Hepatocyte (in vitro differentiated cells): Measurements from ENCODE around the gene STK39. TPM values are rescaled to one million over a fixed set of nuclear protein-coding genes. Genes with fewer than 3 reads are reported as not detected.
A peak's percentile ranks its signal among the peaks of the same experiment; 100 is the strongest.

Experiments used
- DNase-seq: peaks from one replicate; pipeline ENCODE4 v3.0.0-alpha.2; 2016; ENCODE audit warnings: low spot score
- H2AFZ ChIP-seq: fragments of 200-600 bp; sonication (generic); 2 replicates; pipeline ENCODE4 v1.6.0; 2016; ENCODE audit warnings: antibody characterized with exemption, mild to moderate bottlenecking
- H3K27ac ChIP-seq: fragments of 200-600 bp; sonication (generic); 2 replicates; pipeline ENCODE4 v1.5.1; 2016; ENCODE audit warnings: mild to moderate bottlenecking
- H3K27me3 ChIP-seq: fragments of 200-600 bp; sonication (generic); 2 replicates; pipeline ENCODE4 v1.6.1; 2016
- H3K36me3 ChIP-seq: fragments of 200-600 bp; sonication (generic); replicated peaks from 2 replicates; pipeline ENCODE4 v1.5.1; 2016; ENCODE audit warnings: low read depth; ENCODE audit not compliant: insufficient read depth
- H3K4me1 ChIP-seq: fragments of 200-600 bp; sonication (generic); 2 replicates; pipeline ENCODE4 v1.5.1; 2016; ENCODE audit warnings: mild to moderate bottlenecking, moderate library complexity; ENCODE audit not compliant: insufficient read depth
- H3K4me2 ChIP-seq: fragments of 200-600 bp; sonication (generic); 2 replicates; pipeline ENCODE4 v1.6.0; 2016
- H3K4me3 ChIP-seq: fragments of 200-600 bp; sonication (generic); 2 replicates; pipeline ENCODE4 v1.5.1; 2016; ENCODE audit warnings: mild to moderate bottlenecking
- H3K79me2 ChIP-seq: fragments of 200-600 bp; sonication (generic); 2 replicates; pipeline ENCODE4 v1.6.0; 2017; ENCODE audit warnings: mild to moderate bottlenecking
- H3K9me2 ChIP-seq: fragments of 200-600 bp; sonication (generic); replicated peaks from 2 replicates; pipeline ENCODE4 v1.6.0; 2017; ENCODE audit warnings: mild to moderate bottlenecking; ENCODE audit not compliant: insufficient read depth
- H3K9me3 ChIP-seq: fragments of 200-600 bp; sonication (generic); 2 replicates; pipeline ENCODE4 v1.5.1; 2016; ENCODE audit warnings: low read depth, mild to moderate bottlenecking
- H4K20me1 ChIP-seq: fragments of 200-600 bp; sonication (generic); 2 replicates; pipeline ENCODE4 v1.6.0; 2016; ENCODE audit warnings: mild to moderate bottlenecking; ENCODE audit not compliant: insufficient read depth, poor library complexity, severe bottlenecking
- EZH2 ChIP-seq: fragments of 200-600 bp; sonication (generic); IDR thresholded peaks from 2 replicates; pipeline ENCODE4 v1.6.1; 2016; ENCODE audit warnings: antibody characterized with exemption, mild to moderate bottlenecking, borderline replicate concordance
- EZH2phosphoT487 ChIP-seq: fragments of 200-600 bp; sonication (generic); IDR thresholded peaks from one replicate; pipeline ENCODE4 v1.6.1; 2018; ENCODE audit warnings: antibody characterized with exemption, mild to moderate bottlenecking, low read depth, moderate library complexity; ENCODE audit not compliant: unreplicated experiment, severe bottlenecking
- WGBS: methylation state at CpG from one replicate; pipeline ENCODE4 v1.1.6; 2016; ENCODE audit warnings: low lambda C conversion rate; ENCODE audit errors: missing lambda C conversion rate; 5-methylcytosine and 5-hydroxymethylcytosine counted together
- polyA plus RNA-seq: library from polyadenylated mRNA; unstranded; fragments of >200 nt; fragmentation: Nextera tagmentation; extraction: Ambion mirVana; gene quantifications from 2 replicates; pipeline ENCODE4 v1.2.1, GENCODE V29; 2016
- total RNA-seq: library from RNA; depleted of rRNA; stranded (reverse); fragments of >200 nt; gene quantifications from 2 replicates; pipeline ENCODE4 v1.2.3, GENCODE V29; 2014
- TF ChIP-seq, protein P1 (sequence below): fragments of 200-600 bp; sonication (generic); IDR thresholded peaks from 2 replicates; pipeline ENCODE4 v1.5.1; 2016; ENCODE audit warnings: antibody characterized with exemption, mild to moderate bottlenecking; ENCODE audit not compliant: poor library complexity

STK39 gene
- total and polyA plus RNA-seq, 2 experiments from 2014 or later, result 26.9 to 39.4 TPM

- 74% methylated on average over 2 of the region's 2 CpGs for WGBS
- Histone ChIP-seq H3K9me2 (no peaks in the 10 kb centered on the region), H4K20me1 (no peaks in the 10 kb centered on the region), H3K9me3 (no peaks in the 10 kb centered on the region), H3K79me2 (no peaks in the 10 kb centered on the region), H3K4me3 (no peak overlapping the region), H2AFZ (no peak overlapping the region), H3K27me3 (no peaks in the 10 kb centered on the region), H3K4me2 (no peak overlapping the region), H3K4me1 (no peaks in the 10 kb centered on the region), H3K27ac (peak overlapping the region; percentile 37), H3K36me3 (no peaks in the 10 kb centered on the region)
- DNase-seq, result no peak
- TF ChIP-seq EZH2 (no peak), EZH2phosphoT487 (no peak)
- TF ChIP-seq, protein P1, sequence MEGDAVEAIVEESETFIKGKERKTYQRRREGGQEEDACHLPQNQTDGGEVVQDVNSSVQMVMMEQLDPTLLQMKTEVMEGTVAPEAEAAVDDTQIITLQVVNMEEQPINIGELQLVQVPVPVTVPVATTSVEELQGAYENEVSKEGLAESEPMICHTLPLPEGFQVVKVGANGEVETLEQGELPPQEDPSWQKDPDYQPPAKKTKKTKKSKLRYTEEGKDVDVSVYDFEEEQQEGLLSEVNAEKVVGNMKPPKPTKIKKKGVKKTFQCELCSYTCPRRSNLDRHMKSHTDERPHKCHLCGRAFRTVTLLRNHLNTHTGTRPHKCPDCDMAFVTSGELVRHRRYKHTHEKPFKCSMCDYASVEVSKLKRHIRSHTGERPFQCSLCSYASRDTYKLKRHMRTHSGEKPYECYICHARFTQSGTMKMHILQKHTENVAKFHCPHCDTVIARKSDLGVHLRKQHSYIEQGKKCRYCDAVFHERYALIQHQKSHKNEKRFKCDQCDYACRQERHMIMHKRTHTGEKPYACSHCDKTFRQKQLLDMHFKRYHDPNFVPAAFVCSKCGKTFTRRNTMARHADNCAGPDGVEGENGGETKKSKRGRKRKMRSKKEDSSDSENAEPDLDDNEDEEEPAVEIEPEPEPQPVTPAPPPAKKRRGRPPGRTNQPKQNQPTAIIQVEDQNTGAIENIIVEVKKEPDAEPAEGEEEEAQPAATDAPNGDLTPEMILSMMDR, result no peak
Observed at GRCh38 chr2:168256448-168256847, 9.1 kb upstream of the STK39 start.

DNA sequence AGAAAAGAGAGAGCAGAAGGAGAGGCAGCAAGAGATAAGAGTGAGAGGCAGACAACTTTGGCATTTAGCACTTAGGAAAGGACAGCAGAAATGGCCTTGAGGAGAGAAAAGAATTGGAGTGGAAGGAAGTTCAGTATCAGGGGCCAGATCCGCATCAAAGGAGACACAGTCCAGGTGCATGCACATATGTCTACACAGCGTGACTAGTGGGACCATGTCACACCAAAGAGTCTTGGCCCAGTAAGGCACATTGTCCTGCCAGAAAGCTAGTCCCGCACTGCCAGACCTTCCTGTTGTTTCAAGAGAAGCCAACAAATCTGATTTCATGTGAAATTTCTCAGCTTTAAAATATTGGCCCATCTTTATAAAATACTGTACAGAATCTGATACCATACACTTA, 8.5 kb upstream of the STK39 start:
- no peaks in the 10 kb centered on the region for H3K9me2 ChIP-seq
- no peak overlapping the region for H3K4me2 ChIP-seq
- no peak for DNase-seq
- 81% methylated on average over 3 of the region's 3 CpGs for WGBS
- no peaks in the 10 kb centered on the region for H3K27me3 ChIP-seq
- TF ChIP-seq EZH2 (no peak), EZH2phosphoT487 (no peak)
- TF ChIP-seq, protein P1, result no peak
- no peaks in the 10 kb centered on the region for H4K20me1 ChIP-seq
- no peak overlapping the region for H3K4me3 ChIP-seq
- H3K36me3 ChIP-seq, result no peaks in the 10 kb centered on the region
- H3K4me1 ChIP-seq, result no peaks in the 10 kb centered on the region
- no peak overlapping the region for H2AFZ ChIP-seq
- no peak overlapping the region for H3K27ac ChIP-seq
- H3K9me3 ChIP-seq, result no peaks in the 10 kb centered on the region
- no peaks in the 10 kb centered on the region for H3K79me2 ChIP-seq

- Histone ChIP-seq H3K4me3 (no peak overlapping the region), H2AFZ (no peak overlapping the region), H4K20me1 (no peaks in the 10 kb centered on the region), H3K9me3 (no peaks in the 10 kb centered on the region), H3K27ac (no peak overlapping the region), H3K4me2 (no peak overlapping the region), H3K79me2 (no peaks in the 10 kb centered on the region), H3K4me1 (no peaks in the 10 kb centered on the region), H3K27me3 (no peaks in the 10 kb centered on the region), H3K36me3 (no peaks in the 10 kb centered on the region), H3K9me2 (no peaks in the 10 kb centered on the region)
- no peak for DNase-seq
- 94% methylated on average over 8 of the region's 8 CpGs for WGBS
- TF ChIP-seq EZH2phosphoT487 (no peak), EZH2 (no peak)
- TF ChIP-seq, protein P1, result no peak
Observed at GRCh38 chr2:168255103-168255502, 7.7 kb upstream of the STK39 start.
